Activated CD4-positive, alpha-beta T cell treated with anti-CD3 and anti-CD28 coated beads, Interleukin-2, amount 50 U/mL, for 1 hour (primary cell): ENCODE data around the gene TMEM176B.
A peak's percentile ranks its signal among the peaks of the same experiment; 100 is the strongest.
"Not testable (repeated sequence)": the region's sequence is repeated elsewhere in the genome, so short reads cannot be mapped to it uniquely, and the experiment has no call there.

ENCODE experiments used
- DNase-seq: peaks from one replicate; pipeline ENCODE4 v3.0.0-alpha.2; 2020

The TMEM176B gene

GRCh38 chr7:150788474-150789269, 11.5 kb downstream of the TMEM176B start:
- DNase-seq: no peak

GRCh38 chr7:150787321-150788281, 12.6 kb downstream of the TMEM176B start:
- DNase-seq: no peak

GRCh38 chr7:150784954-150785353, 15.2 kb downstream of the TMEM176B start:
- no peak for DNase-seq

GRCh38 chr7:150784120-150784736, 15.9 kb downstream of the TMEM176B start:
- DNase-seq: no peak

- no peak for DNase-seq
These were observed 18.2 kb downstream of the TMEM176B start for GRCh38 chr7:150781961-150782360.

- no peak for DNase-seq
These were observed 19.1 kb downstream of the TMEM176B start for GRCh38 chr7:150781103-150781502.

- no peak for DNase-seq
These were observed 19.9 kb downstream of the TMEM176B start for GRCh38 chr7:150780292-150780691.

GRCh38 chr7:150778738-150779301, 21.3 kb downstream of the TMEM176B start:
- DNase-seq: peak; percentile 76

GRCh38 chr7:150778014-150778737, 22.0 kb downstream of the TMEM176B start:
- DNase-seq: no peak

GRCh38 chr7:150774131-150774530, 26.0 kb downstream of the TMEM176B start:
- DNase-seq: not testable (repeated sequence)

GRCh38 chr7:150769768-150770167, 30.4 kb downstream of the TMEM176B start:
- DNase-seq: no peak

GRCh38 chr7:150766334-150766709, 33.8 kb downstream of the TMEM176B start:
- no peak for DNase-seq

GRCh38 chr7:150759479-150759878, 40.7 kb downstream of the TMEM176B start:
- no peak for DNase-seq

GRCh38 chr7:150756858-150757257, 43.3 kb downstream of the TMEM176B start:
- DNase-seq: no peak

GRCh38 chr7:150756166-150756565, 44.0 kb downstream of the TMEM176B start:
- DNase-seq: no peak

- peak; percentile 68 for DNase-seq
These were observed 44.6 kb downstream of the TMEM176B start for GRCh38 chr7:150755473-150756099.

GRCh38 chr7:150754951-150755350, 45.2 kb downstream of the TMEM176B start:
- no peak for DNase-seq

- no peak for DNase-seq
These were observed 46.1 kb downstream of the TMEM176B start for GRCh38 chr7:150753826-150754603.

GRCh38 chr7:150753239-150753638, 46.9 kb downstream of the TMEM176B start:
- no peak for DNase-seq

GRCh38 chr7:150751702-150752101, 48.5 kb downstream of the TMEM176B start:
- DNase-seq: no peak

- DNase-seq: no peak
These were observed 51.8 kb downstream of the TMEM176B start for GRCh38 chr7:150748376-150748775.
